HCT116 (cell line): ENCODE measurements around the gene BCAN. TPM values are rescaled to one million over a fixed set of nuclear protein-coding genes. Genes with fewer than 3 reads are reported as not detected.

Source experiments
- ATAC-seq: fragments of 200-7000 bp; cut with Tn5 transposase; 2 replicates; pipeline ENCODE4 v1.9.1; 2020; ENCODE audit warnings: mild to moderate bottlenecking, moderate library complexity
- BruUV-seq: library from RNA; stranded (reverse); fragments of 400-500 nt; replicated peaks from 2 replicates; lab custom pipeline; 2021; lab: Mats Ljungman, UMichigan
- CTCF ChIA-PET: fragments of 300-600 bp; sonication (Branson Sonifier 250); formaldehyde crosslinking; loops from one replicate; lab custom pipeline; 2021; ENCODE audit warnings: antibody characterized with exemption; lab: Charles Lee
- POLR2A ChIA-PET: fragments of 300-600, 350-600 bp; sonication (Branson Sonifier 250); formaldehyde crosslinking; loops from one replicate; lab custom pipeline; 2021; ENCODE audit warnings: antibody characterized with exemption; lab: Charles Lee
- RAD21 ChIA-PET, 2 experiments: fragments of 300-600 bp; sonication (Branson Sonifier 250); formaldehyde crosslinking; loops; one replicate each; lab custom pipeline; 2023; ENCODE audit warnings: low total read pairs in 2 of 2; ENCODE audit not compliant: uncharacterized antibody in 2 of 2, unreplicated experiment in 2 of 2, low non-redundant PET in 1 of 2; lab: Charles Lee
- DNase-seq: peaks from one replicate; pipeline ENCODE4 v3.0.0-alpha.2; 2010; ENCODE audit warnings: low read depth, low spot score
- H2AFZ ChIP-seq: fragments of 200-600 bp; shearing (Covaris generic), sonication (generic); 2 replicates; pipeline ENCODE4 v1.6.1; 2017; ENCODE audit warnings: low read depth, mixed run types, mixed read lengths, antibody characterized with exemption, low read length; ENCODE audit not compliant: poor library complexity, severe bottlenecking
- H3K27ac ChIP-seq: 2 replicates; pipeline ENCODE4 v1.5.1; 2012; ENCODE audit warnings: low read depth, low read length
- H3K27me3 ChIP-seq: fragments of 200-600 bp; sonication (generic); 2 replicates; pipeline ENCODE4 v1.6.1; 2016; ENCODE audit warnings: mixed run types, low read length, mixed read lengths; ENCODE audit not compliant: insufficient read depth
- H3K36me3 ChIP-seq, 2 experiments: fragments of 200-500 bp in 1 of 2; fragments of 200-600 bp in 1 of 2; sonication (Bioruptor generic) in 1 of 2; sonication (generic) in 1 of 2; 2 replicates each; pipeline versions ENCODE4 v1.5.1 to v1.6.1; 2014 to 2016; ENCODE audit warnings: low read length in 2 of 2, inconsistent platforms in 1 of 2, mixed read lengths in 1 of 2, mixed run types in 1 of 2; ENCODE audit not compliant: insufficient read depth in 2 of 2, control insufficient read depth in 1 of 2
- H3K4me1 ChIP-seq, 2 experiments: fragments of 200-600 bp in 1 of 2; sonication (generic) in 1 of 2; 2 replicates each; pipeline versions ENCODE4 v1.5.1 to v1.6.1; 2012 to 2017; ENCODE audit warnings: low read length in 2 of 2, inconsistent platforms in 1 of 2, mild to moderate bottlenecking in 1 of 2, mixed read lengths in 1 of 2, mixed run types in 1 of 2, moderate library complexity in 1 of 2; ENCODE audit not compliant: insufficient read depth in 2 of 2, control insufficient read depth in 1 of 2
- H3K4me2 ChIP-seq: fragments of 200-600 bp; sonication (generic); 2 replicates; pipeline ENCODE4 v1.6.1; 2017; ENCODE audit warnings: mixed run types, low read length, mixed read lengths
- H3K4me3 ChIP-seq, 2 experiments: fragments of 200-600 bp in 1 of 2; sonication (generic) in 1 of 2; replicated peaks in 1 of 2; 2 replicates each; pipeline ENCODE4 v1.5.1; 2011 to 2016; ENCODE audit warnings: low read length in 2 of 2, control low read depth in 1 of 2, low read depth in 1 of 2, mild to moderate bottlenecking in 1 of 2, mixed read lengths in 1 of 2, mixed run types in 1 of 2
- H3K79me2 ChIP-seq: fragments of 200-600 bp; sonication (generic); 2 replicates; pipeline ENCODE4 v1.6.1; 2017; ENCODE audit warnings: mild to moderate bottlenecking, mixed run types, low read length, moderate library complexity, mixed read lengths; ENCODE audit not compliant: insufficient read depth
- H3K9ac ChIP-seq: fragments of 200-600 bp; sonication (generic); 2 replicates; pipeline ENCODE4 v1.6.1; 2016; ENCODE audit warnings: low read length, mixed read lengths
- H3K9me2 ChIP-seq: fragments of 200-600 bp; sonication (generic), shearing (Covaris generic); 2 replicates; pipeline ENCODE4 v1.6.1; 2017; ENCODE audit warnings: mixed run types, mild to moderate bottlenecking, moderate library complexity; ENCODE audit not compliant: insufficient read depth
- H3K9me3 ChIP-seq, 2 experiments: fragments of 200-500 bp in 1 of 2; fragments of 200-600 bp in 1 of 2; sonication (Bioruptor generic) in 1 of 2; sonication (generic) in 1 of 2; 2 replicates each; pipeline ENCODE4 v1.6.1; 2014 to 2017; ENCODE audit warnings: low read length in 2 of 2, mixed read lengths in 2 of 2, inconsistent platforms in 1 of 2, low read depth in 1 of 2, mild to moderate bottlenecking in 1 of 2, mixed run types in 1 of 2, moderate library complexity in 1 of 2; ENCODE audit not compliant: control insufficient read depth in 1 of 2, insufficient read depth in 1 of 2
- H4K20me1 ChIP-seq: fragments of 200-600 bp; sonication (generic), shearing (Covaris generic); 2 replicates; pipeline ENCODE4 v1.6.1; 2017; ENCODE audit warnings: mixed run types, mild to moderate bottlenecking, moderate library complexity; ENCODE audit not compliant: insufficient read depth
- ATF3 ChIP-seq: IDR thresholded peaks from 2 replicates; pipeline ENCODE4 v1.6.1; 2012
- CBX3 ChIP-seq: IDR thresholded peaks from 2 replicates; pipeline ENCODE4 v1.6.1; 2012; ENCODE audit warnings: low read depth
- CEBPB ChIP-seq: IDR thresholded peaks from 2 replicates; pipeline ENCODE4 v1.6.1; 2012; ENCODE audit warnings: low read depth
- ELF1 ChIP-seq: IDR thresholded peaks from 2 replicates; pipeline ENCODE4 v1.6.1; 2012; ENCODE audit warnings: low read depth, borderline replicate concordance
- EZH2 ChIP-seq: fragments of 200-600 bp; sonication (generic); IDR thresholded peaks from 2 replicates; pipeline ENCODE4 v1.6.1; 2017; ENCODE audit warnings: antibody characterized with exemption, mixed run types
- FOSL1 ChIP-seq: IDR thresholded peaks from 2 replicates; pipeline ENCODE4 v1.6.1; 2012; ENCODE audit warnings: low read depth
- JUND ChIP-seq: IDR thresholded peaks from 2 replicates; pipeline ENCODE4 v1.6.1; 2012
- MAX ChIP-seq: IDR thresholded peaks from 2 replicates; pipeline ENCODE4 v1.6.1; 2012
- REST ChIP-seq: IDR thresholded peaks from 2 replicates; pipeline ENCODE4 v1.6.1; 2012; ENCODE audit warnings: low read depth
- SIN3A ChIP-seq: IDR thresholded peaks from 2 replicates; pipeline ENCODE4 v1.6.1; 2012; ENCODE audit warnings: low read depth
- SP1 ChIP-seq: IDR thresholded peaks from 2 replicates; pipeline ENCODE4 v1.6.1; 2012; ENCODE audit warnings: low read depth
- TCF7L2 ChIP-seq: IDR thresholded peaks from 2 replicates; pipeline ENCODE4 v1.7.0; 2011; ENCODE audit warnings: borderline replicate concordance, inconsistent platforms; ENCODE audit not compliant: insufficient read depth, insufficient read length; ENCODE audit errors: extremely low read depth
- ZBTB33 ChIP-seq: IDR thresholded peaks from 2 replicates; pipeline ENCODE4 v1.6.1; 2011; ENCODE audit warnings: mild to moderate bottlenecking, low read length, moderate library complexity; ENCODE audit not compliant: insufficient replicate concordance; ENCODE audit errors: extremely low read depth
- ZFX ChIP-seq: fragments of 450-650 bp; IDR thresholded peaks from 2 replicates; pipeline ENCODE4 v1.6.1; 2017
- intact Hi-C: fragments of 100-400 bp; cut with micrococcal nuclease; formaldehyde crosslinking; loops from 2 replicates; pipeline ENCODE4 v1.10.0; 2022
- total RNA-seq: library from RNA; stranded (reverse); gene quantifications from one replicate; pipeline ENCODE4 v1.2.1, GENCODE V29; 2021; ENCODE audit not compliant: unreplicated experiment

BCAN gene
- total RNA-seq, 1 experiment from 2014 or later: not detected

GRCh38 chr1:156643049-156643777 lies 1.3 kb downstream of the BCAN start:
- Histone ChIP-seq H3K9me3 (no peaks in the 10 kb centered on the region), H3K4me2 (no peak overlapping the region), H3K79me2 (peaks cover 4% of the 10 kb centered on the region; the same call in 1 of the 2 replicates), H3K27ac (no peak overlapping the region), H3K9me2 (no peaks in the 10 kb centered on the region), H4K20me1 (no peaks in the 10 kb centered on the region), H3K27me3 (no peaks in the 10 kb centered on the region), H3K9ac (no peak overlapping the region), H2AFZ (no peak overlapping the region), H3K4me1 (peaks cover 8 to 27% of the 10 kb centered on the region in 2 experiments; a peak in 3 of 4 replicates), H3K36me3 (peaks cover 37 to 55% of the 10 kb centered on the region in 2 experiments), H3K4me3 (no peak overlapping the region)
- intact Hi-C loops: no loop called here
- ATAC-seq: no peak
- ChIA-PET RAD21 (no interaction called here), POLR2A (no interaction called here), CTCF (no interaction called here)
- no peak for TF ChIP-seq TCF7L2
- no peak for TF ChIP-seq CBX3
- no peak for TF ChIP-seq ZFX
- no peak for DNase-seq
- no TSS peak for BruUV-seq

GRCh38 chr1:156643778-156644092 lies 1.8 kb downstream of the BCAN start:
- no peak for ATAC-seq
- RAD21 ChIA-PET: no interaction called here
- no TSS peak for BruUV-seq
- no peak for TF ChIP-seq CEBPB
- TF ChIP-seq SP1: no peak
- TF ChIP-seq SIN3A: no peak
- TF ChIP-seq JUND: no peak
- no peak for TF ChIP-seq EZH2
- no peak for TF ChIP-seq ELF1
- no peak for TF ChIP-seq ZFX
- TF ChIP-seq REST: no peak
- TF ChIP-seq CBX3: no peak
- TF ChIP-seq ATF3: no peak
- no peak for TF ChIP-seq ZBTB33
- TF ChIP-seq MAX: no peak
- TF ChIP-seq TCF7L2: no peak
- no peak for TF ChIP-seq FOSL1

More at GRCh38 chr1:156643778-156644092, 1.8 kb downstream of the BCAN start:
- Histone ChIP-seq H4K20me1 (no peaks in the 10 kb centered on the region), H3K9me3 (no peaks in the 10 kb centered on the region), H3K4me1 (peaks cover 8 to 27% of the 10 kb centered on the region in 2 experiments; a peak in 3 of 4 replicates), H3K79me2 (peaks cover 9% of the 10 kb centered on the region; the same call in 1 of the 2 replicates), H3K9me2 (no peaks in the 10 kb centered on the region), H3K9ac (no peak overlapping the region), H3K4me3 (no peak overlapping the region), H3K36me3 (peaks cover 37 to 58% of the 10 kb centered on the region in 2 experiments), H3K4me2 (no peak overlapping the region), H3K27ac (no peak overlapping the region), H3K27me3 (no peaks in the 10 kb centered on the region), H2AFZ (no peak overlapping the region)
- DNase-seq: no peak
- POLR2A ChIA-PET: no interaction called here
- intact Hi-C loops: no loop called here
- CTCF ChIA-PET: no interaction called here
